HG03521 (cell line): Measurements from ENCODE around the gene MANBA.
"Not testable (repeated sequence)": the region's sequence is repeated elsewhere in the genome, so short reads cannot be mapped to it uniquely, and the experiment has no call there.

Source experiments
- ATAC-seq: cut with Tn5 transposase; IDR thresholded peaks from one replicate; pipeline ENCODE4 v1.9.1; 2021; ENCODE audit warnings: mild to moderate bottlenecking, moderate library complexity; ENCODE audit not compliant: unreplicated experiment

The MANBA gene

DNA sequence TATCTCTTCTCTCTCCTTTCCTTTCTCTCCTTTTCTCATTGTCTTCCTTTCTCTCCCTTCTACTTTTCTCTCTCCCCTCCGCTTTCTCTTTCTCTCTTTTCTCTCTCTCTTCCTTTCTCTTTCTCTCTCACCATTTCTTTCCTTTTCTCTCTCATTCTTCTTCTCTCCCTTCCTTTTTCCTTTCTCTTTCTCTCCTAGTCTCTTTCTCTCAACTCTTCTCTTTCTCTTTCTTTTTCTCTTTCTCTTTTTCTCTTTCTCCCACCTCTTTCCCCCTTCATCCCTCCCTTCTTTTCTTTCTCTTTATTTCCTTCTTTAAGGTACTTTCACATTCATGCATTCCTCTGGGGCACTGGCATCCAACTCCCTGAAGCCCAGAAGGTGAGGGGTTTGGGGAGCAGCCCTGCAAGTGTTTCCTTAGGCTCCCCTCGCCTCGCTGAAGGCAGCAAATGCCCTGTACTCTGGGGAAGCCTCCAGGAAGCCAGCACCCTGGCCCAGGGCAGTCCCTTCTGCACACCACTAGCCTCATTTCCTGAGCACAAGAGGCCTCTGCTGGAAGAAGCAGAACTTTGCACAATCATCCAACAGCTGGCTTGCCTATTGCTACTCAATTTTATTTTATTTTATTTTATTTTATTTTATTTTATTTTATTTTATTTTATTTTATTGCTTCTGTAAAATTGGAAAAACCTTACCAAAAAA, 135.4 kb downstream of the MANBA start:
- peak; percentile 88 for ATAC-seq

DNA sequence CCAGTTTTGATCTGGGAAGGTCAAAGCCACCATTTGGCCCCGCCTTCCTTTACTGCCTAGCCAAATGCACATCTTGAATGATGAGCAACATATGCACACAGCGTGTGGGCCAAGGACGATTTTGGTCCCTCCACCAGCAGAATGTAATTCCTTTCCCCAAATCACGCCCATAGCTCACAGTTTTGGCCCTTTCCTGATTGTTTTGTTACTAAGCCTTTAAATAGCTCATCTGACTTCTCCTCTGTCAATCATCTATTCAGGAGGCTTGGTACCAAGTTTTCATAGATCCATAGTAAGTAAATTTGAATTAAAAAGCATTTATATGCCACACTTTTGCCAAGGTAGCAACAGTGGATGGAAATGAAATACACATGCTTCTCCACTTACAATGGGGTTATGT, 136.3 kb downstream of the MANBA start:
- no peak for ATAC-seq

DNA sequence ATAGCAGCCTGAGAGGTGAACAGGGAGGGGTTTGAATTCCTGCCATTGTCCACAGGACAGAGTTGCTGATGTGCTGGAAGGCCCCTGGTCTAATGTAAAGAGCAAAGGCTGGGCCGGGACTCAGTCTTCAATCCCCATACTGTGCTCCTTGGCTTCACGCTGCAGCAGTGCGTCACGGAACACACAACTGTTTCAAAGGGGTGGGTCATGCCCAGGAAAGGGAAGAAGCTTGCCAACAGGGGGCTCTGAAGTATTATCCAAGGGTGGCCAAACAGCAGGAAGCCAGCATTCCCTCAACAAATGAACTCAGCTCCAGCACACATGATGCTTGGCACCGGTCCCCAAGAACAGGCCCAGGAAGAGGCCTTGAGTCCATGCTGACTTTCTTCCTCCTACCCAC, 137.1 kb downstream of the MANBA start:
- ATAC-seq: no peak

DNA sequence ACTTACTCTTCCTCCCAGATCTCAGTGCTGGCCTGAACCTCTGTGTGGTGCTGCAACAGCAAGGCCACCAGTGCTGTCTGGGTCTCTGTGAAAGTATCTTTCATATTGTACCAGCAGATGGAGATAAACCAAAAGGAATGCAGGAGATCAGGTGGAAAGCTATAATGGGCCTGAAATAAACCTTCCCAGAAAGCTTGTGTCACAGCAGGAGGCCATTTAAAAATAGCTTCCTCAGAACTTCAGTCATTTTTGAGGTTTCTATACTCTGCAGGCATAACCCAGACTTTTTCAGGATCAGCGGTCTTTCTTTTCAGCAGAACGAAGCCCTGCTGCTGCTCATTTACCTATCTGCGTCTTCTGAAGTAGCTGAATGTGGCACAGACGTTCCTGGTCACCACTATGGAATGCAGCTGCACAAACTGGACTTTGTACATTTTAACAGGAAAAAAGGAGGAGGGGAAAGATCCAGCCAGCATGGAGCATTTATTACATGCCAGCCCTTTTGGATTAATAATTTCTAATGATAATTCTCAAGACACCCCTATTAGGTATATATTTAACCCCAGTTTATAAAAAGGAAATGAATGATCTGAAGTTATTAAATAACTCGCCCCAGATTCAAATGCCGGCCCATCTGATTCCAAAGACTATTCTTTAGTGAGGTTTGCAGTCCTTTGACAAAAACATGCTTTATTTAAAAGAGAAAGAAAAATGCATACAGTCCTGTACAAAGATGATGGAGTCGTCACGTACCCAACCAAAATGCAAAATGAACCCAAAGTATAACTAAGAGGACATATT, 139.9 kb downstream of the MANBA start:
- ATAC-seq: no peak

DNA sequence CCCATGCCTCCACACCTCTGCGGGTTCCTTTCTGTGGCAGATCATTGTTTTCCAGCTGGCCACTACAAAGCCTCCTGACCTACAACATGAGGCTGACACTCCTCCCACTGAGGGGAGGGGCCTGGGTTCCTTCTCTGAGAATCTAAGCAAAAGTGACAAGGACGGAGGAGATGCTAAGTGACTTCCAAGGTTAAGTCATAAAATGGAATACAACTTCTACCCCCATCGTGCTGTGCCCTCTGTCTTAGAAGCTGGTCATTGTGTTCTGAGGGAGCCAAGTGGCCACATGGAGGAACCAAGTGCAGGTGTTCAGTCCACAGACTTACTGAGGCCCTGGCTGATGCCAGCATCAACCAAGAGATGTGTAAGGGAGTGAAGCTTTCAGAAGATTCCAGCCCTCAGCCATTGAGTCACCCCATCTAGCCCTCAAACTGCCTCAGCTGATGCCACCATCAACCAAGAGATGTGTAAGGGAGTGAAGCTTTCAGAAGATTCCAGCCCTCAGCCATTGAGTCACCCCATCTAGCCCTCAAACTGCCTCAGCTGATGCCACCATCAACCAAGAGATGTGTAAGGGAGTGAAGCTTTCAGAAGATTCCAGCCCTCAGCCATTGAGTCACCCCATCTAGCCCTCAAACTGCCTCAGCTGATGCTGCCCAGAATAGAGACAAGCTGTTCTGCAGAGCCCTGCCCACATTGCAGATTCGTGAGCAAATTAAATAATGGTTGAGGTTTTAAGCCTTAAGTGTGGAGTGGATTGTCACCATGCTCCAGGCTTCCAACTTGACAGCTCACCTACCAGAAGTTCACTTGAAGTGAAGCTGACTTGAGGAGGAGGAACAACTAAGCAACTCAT, 140.8 kb downstream of the MANBA start:
- not testable (repeated sequence) for ATAC-seq

DNA sequence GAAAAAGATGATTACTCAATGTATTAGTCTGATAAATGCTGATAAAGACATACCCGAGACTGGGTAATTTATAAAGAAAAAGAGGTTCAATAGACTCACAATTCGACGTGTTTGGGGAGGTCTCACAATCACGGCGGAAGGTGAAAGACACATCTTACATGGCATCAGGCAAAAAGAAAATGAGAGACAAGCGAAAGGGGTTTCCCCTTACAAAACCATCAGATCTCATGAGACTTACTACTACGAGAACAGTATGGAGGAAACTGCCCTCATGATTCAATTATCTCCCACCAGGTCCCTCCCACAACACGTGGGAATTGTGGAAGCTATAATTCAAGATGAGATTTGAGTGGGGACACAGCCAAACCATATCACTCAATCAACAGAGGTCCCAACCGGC, 141.7 kb downstream of the MANBA start:
- not testable (repeated sequence) for ATAC-seq

DNA sequence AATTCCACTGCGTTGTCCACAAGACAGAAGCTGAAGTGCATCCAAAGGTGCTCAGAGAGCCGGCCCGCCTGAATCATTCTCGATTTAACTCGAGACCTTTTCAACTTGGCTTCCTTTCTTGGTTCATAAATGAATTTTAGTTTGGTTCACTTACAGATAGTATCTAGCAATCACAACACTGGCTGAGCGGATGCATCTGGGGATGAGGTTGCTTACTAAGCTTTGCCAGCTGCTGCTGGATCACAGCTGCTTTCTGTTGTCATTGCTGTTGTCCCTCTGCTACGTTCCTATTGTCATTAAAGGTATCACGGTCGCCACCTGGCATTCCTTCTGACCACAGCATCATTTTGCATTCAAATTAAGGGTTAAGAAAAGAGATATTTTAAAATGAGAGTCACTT, 144.1 kb downstream of the MANBA start:
- ATAC-seq: no peak

DNA sequence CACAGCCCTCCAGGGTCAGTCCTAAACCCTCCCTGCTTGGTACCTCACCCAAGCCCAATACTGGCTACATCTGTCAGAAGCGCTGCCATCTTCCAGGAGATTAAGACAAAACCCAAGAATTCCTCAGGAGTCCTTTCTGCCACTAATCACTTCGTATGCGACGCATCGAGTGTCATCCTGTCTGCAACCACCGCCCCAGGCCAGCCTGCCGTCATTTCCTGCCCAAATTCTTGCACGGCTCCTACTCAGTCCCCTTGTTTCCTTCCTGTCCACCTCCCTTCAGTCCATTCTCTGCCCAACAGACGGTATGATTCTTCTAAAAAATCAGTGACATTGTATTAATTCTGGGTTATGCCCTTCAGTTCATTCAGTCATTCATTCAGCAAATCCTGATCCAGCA, 146.0 kb downstream of the MANBA start:
- ATAC-seq: no peak

DNA sequence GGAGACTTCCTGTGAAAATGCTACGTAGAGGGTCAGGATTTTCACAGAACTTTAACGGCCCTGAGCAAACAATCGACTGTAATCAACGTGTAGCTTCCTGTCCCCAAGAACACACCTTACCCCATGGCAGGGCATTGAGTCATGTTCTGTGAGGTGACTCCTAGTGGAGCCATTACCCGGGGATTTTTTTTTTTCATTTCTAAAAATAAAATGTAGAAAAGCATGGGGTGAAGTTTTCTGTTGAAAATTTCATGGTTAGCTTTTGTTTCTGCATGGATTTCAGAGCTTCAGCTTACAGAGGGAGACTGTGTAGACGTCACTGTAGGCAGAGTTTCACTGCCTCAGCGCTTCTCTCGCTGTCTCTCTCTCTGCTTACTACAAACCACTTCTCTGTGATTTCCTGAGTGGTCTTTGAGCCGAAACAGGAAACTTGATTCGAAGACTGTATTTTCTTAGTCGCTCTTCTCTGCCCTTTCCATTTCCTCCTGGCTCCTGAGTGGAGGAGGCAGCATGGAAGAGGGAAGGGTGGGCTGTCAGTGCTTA, 147.9 kb downstream of the MANBA start:
- no peak for ATAC-seq

DNA sequence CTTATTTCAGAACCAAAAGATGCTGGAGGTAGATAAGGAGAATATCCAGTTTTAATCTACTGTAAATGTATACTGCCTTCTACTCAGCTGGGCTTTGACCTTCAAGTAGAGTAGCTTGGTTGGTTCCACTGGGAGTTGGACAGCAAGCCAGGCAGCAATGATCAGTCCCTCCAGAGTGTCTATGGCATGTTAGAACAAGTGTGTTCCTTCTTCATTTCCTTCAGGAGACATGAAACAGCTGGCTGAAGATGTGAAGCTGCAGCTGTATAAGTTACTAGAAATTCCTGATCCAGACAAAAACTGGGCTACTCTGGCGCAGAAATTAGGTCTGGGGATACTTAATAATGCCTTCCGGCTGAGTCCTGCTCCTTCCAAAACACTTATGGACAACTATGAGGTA, 148.6 kb downstream of the MANBA start:
- no peak for ATAC-seq

DNA sequence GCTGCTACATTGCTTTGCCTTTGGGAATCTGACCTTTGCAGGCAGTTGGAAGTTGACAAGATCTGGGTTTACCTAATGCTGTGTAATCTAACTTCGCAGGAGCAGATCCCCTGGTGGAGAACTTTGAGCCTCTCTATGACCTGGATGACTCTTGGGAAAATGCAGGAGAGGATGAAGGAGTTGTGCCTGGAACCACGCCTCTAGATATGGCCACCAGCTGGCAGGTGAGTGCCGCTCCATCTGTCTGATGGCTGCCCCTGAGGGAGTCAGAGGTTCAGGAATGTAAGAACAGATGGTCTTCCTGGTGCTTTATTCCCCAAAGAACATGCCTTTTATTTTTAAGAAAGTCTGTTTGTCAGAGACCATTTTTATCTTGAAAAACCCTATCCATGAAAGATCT, 150.3 kb downstream of the MANBA start:
- ATAC-seq: no peak

DNA sequence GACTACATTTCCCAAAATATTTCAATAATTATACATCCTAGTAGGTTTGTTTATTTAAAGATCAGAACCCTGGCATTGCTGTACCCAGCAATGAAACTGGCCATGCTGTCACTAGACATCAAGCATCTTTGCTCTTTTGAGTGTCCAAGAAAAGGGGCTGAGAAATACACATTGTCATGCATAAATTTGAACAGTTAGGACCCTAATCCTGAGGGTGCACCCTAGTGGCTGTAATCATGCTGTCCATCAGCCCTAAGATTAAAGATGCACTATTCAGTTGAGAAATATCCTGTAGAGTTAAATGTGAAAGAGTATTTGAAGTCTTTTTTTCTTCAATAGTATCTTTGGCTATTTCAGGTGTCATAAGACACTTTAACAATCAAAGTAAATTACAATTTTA, 150.8 kb downstream of the MANBA start:
- no peak for ATAC-seq

DNA sequence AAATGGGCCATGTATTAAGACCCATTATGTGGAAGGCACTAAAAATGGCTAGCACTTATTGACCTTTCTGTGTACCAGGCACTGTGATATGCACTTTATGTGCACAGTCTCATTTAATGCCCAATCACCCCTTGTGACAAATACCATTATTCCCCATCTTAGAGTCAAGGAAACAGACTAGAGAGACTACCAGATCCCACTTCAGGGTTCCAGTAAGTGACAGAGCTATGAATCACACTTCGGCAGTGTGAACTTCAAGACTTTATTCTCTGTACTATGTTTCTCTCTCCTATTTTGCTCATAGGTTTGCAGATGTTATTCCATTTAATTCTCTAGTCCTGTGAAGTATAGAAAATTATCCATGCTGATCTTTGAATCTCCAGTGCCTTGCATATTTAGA, 152.6 kb downstream of the MANBA start:
- no peak for ATAC-seq

DNA sequence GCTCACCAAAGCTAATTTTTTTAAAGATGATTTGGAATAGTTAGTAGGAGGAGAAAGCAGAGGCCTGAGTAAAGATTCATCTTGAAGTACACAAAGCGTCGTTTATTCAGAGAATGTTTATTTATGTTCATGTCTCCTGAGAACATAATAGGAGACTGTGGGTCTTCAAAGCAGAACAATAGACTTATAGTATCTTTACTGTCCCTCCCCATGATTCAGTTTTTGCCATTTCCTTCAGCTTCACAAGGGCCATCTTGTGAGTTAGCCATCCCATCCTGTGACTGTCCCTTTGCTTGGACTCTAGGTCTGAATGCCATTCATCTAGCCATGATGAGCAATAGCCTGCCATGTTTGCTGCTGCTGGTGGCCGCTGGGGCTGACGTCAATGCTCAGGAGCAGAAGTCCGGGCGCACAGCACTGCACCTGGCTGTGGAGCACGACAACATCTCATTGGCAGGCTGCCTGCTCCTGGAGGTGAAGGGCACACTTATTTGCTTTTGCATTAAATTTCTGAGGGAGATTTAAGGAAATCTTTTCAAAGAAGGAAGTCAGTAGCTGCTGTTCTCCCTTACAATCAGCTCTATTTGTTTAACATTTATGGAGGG, 153.8 kb downstream of the MANBA start:
- ATAC-seq: no peak

DNA sequence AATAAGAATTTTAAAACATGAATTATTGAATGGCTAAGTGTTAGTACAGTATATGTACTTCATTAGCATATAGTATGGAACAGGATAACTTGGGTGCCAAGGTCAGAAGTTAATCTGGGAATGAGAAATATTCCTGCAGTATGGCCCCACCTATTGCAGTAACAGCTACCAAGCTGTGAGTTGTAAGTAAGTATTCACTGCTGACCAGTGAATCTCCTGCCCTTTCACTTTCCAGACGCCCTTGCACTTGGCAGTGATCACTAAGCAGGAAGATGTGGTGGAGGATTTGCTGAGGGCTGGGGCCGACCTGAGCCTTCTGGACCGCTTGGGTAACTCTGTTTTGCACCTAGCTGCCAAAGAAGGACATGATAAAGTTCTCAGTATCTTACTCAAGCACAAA, 154.5 kb downstream of the MANBA start:
- no peak for ATAC-seq

DNA sequence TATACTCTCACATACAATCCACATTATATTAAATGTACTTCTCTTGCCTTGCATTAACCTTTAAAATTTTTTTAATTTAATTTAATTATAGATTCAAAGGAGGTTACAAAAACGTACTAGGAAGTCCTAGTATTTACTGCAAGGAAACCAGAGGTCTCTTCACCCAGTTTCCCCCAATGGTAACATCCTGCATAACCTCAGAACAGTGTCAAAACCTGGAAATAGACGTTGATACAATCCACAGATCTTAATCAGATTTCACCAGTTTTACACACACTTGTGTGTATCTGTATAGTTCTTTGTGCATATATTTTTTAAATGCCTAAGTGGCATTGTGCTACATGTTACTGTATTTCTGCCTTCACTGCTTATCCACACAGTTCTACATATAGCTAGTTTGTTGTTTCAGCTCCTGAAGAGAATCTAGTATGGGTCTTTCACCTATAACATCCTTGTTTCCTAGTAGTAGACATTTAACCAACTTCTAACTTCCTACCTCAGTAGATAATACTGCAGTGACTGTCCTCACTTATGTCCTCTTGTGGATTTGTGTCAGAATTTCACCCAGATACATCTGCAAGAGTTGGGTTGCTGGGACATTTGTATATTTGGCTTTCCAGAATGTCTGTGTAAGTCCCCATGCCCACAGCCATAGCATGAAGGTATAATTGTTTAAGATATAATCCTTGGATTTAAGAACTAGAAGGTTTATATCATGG, 156.4 kb downstream of the MANBA start:
- ATAC-seq: no peak

DNA sequence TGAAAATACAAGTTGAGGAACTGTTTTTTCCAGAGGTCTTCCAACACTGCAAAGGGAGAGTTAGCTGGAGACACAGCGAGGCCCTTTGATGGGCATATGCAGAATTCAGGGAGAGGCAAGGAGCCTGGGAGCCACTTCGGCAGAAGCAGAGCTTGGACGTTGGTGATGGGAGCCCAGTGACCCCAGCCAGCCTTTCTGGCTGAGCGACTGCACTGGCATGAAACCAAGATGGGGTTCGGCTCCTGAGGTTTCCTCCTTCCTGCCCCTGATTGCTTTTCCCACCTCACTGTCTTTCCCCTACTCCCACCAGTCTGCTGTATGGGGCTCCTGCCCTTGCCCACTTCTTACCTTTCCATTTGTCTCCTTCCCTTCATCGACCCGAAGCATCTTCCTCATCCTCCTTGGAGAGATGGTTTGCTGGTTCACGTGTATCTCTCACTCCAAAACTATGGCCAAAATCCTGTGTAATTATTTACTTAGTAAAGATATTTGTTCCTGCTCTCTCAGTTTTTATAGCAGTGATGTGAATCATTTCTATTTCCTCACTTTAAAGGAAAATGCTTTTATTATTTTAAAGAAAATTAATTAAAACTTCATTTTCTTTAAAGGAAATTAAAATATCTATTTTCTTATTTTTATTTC, 159.1 kb downstream of the MANBA start:
- no peak for ATAC-seq

DNA sequence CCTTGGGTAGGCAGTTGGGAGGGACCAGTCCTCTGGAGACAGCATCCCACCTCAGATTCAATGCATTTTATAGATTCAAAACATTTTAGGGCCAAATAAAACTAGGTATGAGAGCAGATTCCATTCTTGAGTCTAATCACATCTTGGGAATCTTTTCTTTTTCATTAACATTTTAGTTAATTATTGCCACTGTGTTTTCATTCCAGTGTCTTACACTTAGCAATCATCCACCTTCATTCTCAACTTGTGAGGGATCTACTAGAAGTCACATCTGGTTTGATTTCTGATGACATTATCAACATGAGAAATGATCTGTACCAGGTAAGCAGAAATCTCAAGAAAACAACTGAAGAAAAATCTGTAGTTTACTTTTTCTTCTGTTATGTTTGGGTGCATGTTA, 160.1 kb downstream of the MANBA start:
- ATAC-seq: no peak

DNA sequence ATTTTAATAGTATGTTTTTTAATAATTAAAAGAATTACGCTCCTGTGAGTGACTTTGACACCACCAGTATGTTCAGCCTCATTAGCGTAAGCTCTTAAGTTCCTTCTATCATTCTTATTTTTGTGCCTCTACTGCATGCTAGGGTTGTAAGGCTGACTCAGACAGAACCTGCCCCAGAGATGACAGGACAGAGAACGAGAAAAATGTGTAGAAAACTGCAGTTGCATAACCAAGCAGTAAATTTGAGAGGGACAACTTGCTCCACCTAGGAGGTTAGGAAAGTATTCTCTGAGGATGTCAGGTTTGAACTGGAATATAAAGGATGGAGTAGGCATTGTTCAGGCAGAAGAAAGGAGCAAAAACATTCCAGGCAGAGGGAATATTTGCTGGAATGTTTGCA, 160.9 kb downstream of the MANBA start:
- ATAC-seq: no peak

DNA sequence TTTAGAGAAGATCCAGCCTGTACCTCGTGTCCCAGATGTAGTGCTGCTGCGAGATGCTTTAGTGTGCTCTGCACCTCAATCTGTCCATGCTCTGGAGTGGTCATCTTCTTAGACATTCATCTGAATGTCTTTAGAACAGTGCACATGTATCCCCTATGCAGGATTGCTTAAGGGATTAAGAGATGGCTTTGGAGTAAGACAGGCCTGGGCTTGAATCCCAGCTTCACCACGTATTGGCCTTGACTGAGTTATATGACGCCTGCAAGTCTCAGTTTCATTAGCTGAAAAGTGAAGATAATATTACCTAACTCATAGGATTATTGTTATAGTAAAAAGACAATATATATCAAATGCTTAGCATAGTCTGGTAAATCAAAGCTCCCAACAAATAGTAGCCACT, 161.3 kb downstream of the MANBA start:
- ATAC-seq: no peak
